ENCODE measurements around the gene TIGD2. TPM values are rescaled to one million over a fixed set of nuclear protein-coding genes. Genes with fewer than 3 reads are reported as not detected.

The TIGD2 gene
- total and polyA plus RNA-seq, 2 experiments from 2014 or later, result 2.1 to 6.7 TPM

DNA sequence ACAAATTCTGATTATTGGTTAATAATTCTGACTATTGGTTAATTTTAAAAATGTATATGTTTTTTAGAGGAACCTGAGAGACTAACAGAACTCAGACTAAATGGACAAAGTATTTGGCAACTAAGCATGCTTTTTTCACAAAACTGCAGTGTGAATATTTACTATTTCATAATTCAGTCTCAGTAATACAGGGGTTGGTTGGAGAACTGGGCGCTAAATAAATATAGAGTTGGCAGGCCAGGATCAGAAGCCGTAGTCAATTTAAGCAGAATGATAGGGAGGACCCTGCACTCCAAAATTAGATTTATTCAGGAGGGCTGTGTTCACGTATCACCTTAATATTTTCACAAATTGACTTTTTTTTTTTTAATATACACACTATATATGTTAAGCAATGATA lies 5.8 kb downstream of the TIGD2 start:
- no peak overlapping the region for H2AFZ ChIP-seq
- H3K36me3 ChIP-seq (ENCODE audit: insufficient read depth), result no peaks in the 10 kb centered on the region
- H4K20me1 ChIP-seq (replicated peaks; ENCODE audit: insufficient read depth), result no peaks in the 10 kb centered on the region; the same call in 1 of the 2 replicates
- no peak overlapping the region for H3K4me3 ChIP-seq
- DNase-seq (ENCODE audit: low spot score) (no peak), ATAC-seq (no peak)
- peaks cover 7% of the 10 kb centered on the region for H3K4me1 Mint-ChIP-seq
- no peaks in the 10 kb centered on the region for H3K27me3 Mint-ChIP-seq (ENCODE audit: insufficient read depth, low read depth, poor library complexity)
- TF ChIP-seq NANOG (IDR thresholded peaks at IDR 0.05; ENCODE audit: borderline replicate concordance) (no peak), EZH2phosphoT487 (IDR thresholded peaks at IDR 0.05; ENCODE audit: unreplicated experiment) (no peak)
- TF ChIP-seq, protein P1, sequence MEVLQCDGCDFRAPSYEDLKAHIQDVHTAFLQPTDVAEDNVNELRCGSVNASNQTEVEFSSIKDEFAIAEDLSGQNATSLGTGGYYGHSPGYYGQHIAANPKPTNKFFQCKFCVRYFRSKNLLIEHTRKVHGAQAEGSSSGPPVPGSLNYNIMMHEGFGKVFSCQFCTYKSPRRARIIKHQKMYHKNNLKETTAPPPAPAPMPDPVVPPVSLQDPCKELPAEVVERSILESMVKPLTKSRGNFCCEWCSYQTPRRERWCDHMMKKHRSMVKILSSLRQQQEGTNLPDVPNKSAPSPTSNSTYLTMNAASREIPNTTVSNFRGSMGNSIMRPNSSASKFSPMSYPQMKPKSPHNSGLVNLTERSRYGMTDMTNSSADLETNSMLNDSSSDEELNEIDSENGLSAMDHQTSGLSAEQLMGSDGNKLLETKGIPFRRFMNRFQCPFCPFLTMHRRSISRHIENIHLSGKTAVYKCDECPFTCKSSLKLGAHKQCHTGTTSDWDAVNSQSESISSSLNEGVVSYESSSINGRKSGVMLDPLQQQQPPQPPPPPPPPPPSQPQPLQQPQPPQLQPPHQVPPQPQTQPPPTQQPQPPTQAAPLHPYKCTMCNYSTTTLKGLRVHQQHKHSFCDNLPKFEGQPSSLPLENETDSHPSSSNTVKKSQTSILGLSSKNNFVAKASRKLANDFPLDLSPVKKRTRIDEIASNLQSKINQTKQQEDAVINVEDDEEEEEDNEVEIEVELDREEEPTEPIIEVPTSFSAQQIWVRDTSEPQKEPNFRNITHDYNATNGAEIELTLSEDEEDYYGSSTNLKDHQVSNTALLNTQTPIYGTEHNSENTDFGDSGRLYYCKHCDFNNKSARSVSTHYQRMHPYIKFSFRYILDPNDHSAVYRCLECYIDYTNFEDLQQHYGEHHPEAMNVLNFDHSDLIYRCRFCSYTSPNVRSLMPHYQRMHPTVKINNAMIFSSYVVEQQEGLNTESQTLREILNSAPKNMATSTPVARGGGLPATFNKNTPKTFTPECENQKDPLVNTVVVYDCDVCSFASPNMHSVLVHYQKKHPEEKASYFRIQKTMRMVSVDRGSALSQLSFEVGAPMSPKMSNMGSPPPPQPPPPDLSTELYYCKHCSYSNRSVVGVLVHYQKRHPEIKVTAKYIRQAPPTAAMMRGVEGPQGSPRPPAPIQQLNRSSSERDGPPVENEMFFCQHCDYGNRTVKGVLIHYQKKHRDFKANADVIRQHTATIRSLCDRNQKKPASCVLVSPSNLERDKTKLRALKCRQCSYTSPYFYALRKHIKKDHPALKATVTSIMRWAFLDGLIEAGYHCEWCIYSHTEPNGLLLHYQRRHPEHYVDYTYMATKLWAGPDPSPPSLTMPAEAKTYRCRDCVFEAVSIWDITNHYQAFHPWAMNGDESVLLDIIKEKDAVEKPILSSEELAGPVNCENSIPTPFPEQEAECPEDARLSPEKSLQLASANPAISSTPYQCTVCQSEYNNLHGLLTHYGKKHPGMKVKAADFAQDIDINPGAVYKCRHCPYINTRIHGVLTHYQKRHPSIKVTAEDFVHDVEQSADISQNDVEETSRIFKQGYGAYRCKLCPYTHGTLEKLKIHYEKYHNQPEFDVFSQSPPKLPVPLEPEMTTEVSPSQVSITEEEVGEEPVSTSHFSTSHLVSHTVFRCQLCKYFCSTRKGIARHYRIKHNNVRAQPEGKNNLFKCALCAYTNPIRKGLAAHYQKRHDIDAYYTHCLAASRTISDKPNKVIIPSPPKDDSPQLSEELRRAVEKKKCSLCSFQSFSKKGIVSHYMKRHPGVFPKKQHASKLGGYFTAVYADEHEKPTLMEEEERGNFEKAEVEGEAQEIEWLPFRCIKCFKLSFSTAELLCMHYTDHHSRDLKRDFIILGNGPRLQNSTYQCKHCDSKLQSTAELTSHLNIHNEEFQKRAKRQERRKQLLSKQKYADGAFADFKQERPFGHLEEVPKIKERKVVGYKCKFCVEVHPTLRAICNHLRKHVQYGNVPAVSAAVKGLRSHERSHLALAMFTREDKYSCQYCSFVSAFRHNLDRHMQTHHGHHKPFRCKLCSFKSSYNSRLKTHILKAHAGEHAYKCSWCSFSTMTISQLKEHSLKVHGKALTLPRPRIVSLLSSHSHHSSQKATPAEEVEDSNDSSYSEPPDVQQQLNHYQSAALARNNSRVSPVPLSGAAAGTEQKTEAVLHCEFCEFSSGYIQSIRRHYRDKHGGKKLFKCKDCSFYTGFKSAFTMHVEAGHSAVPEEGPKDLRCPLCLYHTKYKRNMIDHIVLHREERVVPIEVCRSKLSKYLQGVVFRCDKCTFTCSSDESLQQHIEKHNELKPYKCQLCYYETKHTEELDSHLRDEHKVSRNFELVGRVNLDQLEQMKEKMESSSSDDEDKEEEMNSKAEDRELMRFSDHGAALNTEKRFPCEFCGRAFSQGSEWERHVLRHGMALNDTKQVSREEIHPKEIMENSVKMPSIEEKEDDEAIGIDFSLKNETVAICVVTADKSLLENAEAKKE (CRISPR knock-in tag; IDR thresholded peaks at IDR 0.05), result no peak
- TF ChIP-seq, protein P2, sequence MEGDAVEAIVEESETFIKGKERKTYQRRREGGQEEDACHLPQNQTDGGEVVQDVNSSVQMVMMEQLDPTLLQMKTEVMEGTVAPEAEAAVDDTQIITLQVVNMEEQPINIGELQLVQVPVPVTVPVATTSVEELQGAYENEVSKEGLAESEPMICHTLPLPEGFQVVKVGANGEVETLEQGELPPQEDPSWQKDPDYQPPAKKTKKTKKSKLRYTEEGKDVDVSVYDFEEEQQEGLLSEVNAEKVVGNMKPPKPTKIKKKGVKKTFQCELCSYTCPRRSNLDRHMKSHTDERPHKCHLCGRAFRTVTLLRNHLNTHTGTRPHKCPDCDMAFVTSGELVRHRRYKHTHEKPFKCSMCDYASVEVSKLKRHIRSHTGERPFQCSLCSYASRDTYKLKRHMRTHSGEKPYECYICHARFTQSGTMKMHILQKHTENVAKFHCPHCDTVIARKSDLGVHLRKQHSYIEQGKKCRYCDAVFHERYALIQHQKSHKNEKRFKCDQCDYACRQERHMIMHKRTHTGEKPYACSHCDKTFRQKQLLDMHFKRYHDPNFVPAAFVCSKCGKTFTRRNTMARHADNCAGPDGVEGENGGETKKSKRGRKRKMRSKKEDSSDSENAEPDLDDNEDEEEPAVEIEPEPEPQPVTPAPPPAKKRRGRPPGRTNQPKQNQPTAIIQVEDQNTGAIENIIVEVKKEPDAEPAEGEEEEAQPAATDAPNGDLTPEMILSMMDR (conservative IDR thresholded peaks at IDR 0.05; ENCODE audit: low read depth in 2 of 2), result no peak
- H3K79me2 ChIP-seq (replicated peaks; ENCODE audit: insufficient read depth), result no peaks in the 10 kb centered on the region
- no peak overlapping the region for H3K4me3 Mint-ChIP-seq
- no peak overlapping the region for H3K27ac Mint-ChIP-seq
- peaks cover 7% of the 10 kb centered on the region; the same call in 2 of the 3 replicates for H3K36me3 Mint-ChIP-seq (ENCODE audit: low read depth)
- no peaks in the 10 kb centered on the region for H3K9me2 ChIP-seq (ENCODE audit: insufficient read depth)
- H3K9me3 Mint-ChIP-seq, result no peaks in the 10 kb centered on the region
- no peak overlapping the region for H3K4me2 ChIP-seq
- peaks cover 7% of the 10 kb centered on the region; the same call in 1 of the 2 replicates for H3K4me1 ChIP-seq (ENCODE audit: insufficient read depth)
- no peaks in the 10 kb centered on the region for H3F3A ChIP-seq (replicated peaks; ENCODE audit: low read depth)
- peaks cover 8% of the 10 kb centered on the region for H3K27me3 ChIP-seq (ENCODE audit: insufficient read depth)
- no peak overlapping the region for H3K27ac ChIP-seq (ENCODE audit: low read depth)

Data from GM23338 (cell line).